ENCODE results near the gene CSHL1. TPM values are rescaled to one million over a fixed set of nuclear protein-coding genes. Genes with fewer than 3 reads are reported as not detected.

The CSHL1 gene
- total and polyA plus RNA-seq, 2 experiments from 2014 or later = 0.44 TPM; not detected in 1

DNA sequence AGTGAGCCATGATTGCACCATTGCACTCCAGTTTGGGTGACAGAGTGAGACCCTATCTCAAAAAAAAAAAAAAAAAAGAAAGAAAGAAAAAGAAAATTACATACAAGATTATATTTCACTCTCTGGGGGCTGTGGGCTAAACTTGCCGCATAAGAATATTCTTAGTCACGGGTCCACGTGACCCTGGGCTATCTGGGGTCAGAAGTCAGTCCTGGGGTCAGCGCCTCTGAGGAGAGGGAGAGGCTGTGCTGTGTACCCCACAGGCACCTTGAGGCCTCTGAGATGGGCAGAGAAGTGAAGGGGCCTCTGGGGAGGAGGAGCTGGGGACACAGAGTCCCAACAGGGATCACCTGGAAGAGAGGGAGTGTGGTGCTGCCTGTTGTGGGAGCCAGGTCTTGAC is 26.9 kb upstream of the CSHL1 start:
- Histone ChIP-seq H3K4me2 (no peak overlapping the region), H3F3A (replicated peaks; ENCODE audit: low read depth) (no peaks in the 10 kb centered on the region), H4K20me1 (replicated peaks; ENCODE audit: insufficient read depth) (no peaks in the 10 kb centered on the region), H3K9me2 (ENCODE audit: insufficient read depth) (no peaks in the 10 kb centered on the region), H2AFZ (no peak overlapping the region), H3K27me3 (ENCODE audit: insufficient read depth) (no peaks in the 10 kb centered on the region), H3K36me3 (ENCODE audit: insufficient read depth) (no peaks in the 10 kb centered on the region), H3K79me2 (replicated peaks; ENCODE audit: insufficient read depth) (no peaks in the 10 kb centered on the region), H3K4me3 (no peak overlapping the region), H3K4me1 (ENCODE audit: insufficient read depth) (no peaks in the 10 kb centered on the region), H3K27ac (ENCODE audit: low read depth) (no peak overlapping the region)
- ATAC-seq (no peak), DNase-seq (ENCODE audit: low spot score) (no peak)
- Mint-ChIP-seq H3K9me3 (no peaks in the 10 kb centered on the region; the same call in 2 of the 3 replicates), H3K27me3 (ENCODE audit: insufficient read depth, low read depth, poor library complexity) (peaks cover 6% of the 10 kb centered on the region), H3K4me3 (no peak overlapping the region), H3K4me1 (peaks cover 4% of the 10 kb centered on the region; the same call in 2 of the 3 replicates), H3K36me3 (ENCODE audit: low read depth) (peaks cover 25% of the 10 kb centered on the region), H3K27ac (no peak overlapping the region)
- TF ChIP-seq ZNF331 (CRISPR knock-in tag; IDR thresholded peaks at IDR 0.05; ENCODE audit: low read depth) (no peak), NANOG (IDR thresholded peaks at IDR 0.05; ENCODE audit: borderline replicate concordance) (no peak), POLR2AphosphoS5 (IDR thresholded peaks at IDR 0.05; ENCODE audit: low read depth) (no peak), CREB1 (CRISPR knock-in tag; IDR thresholded peaks at IDR 0.05; ENCODE audit: low read depth) (no peak), JUNB (IDR thresholded peaks at IDR 0.05; ENCODE audit: unreplicated experiment) (no peak), EZH2 (IDR thresholded peaks at IDR 0.05; ENCODE audit: low read depth, unreplicated experiment) (no peak), ZNF114 (CRISPR knock-in tag; IDR thresholded peaks at IDR 0.05) (no peak), STAT1 (IDR thresholded peaks at IDR 0.05; ENCODE audit: unreplicated experiment) (no peak), EZH2phosphoT487 (IDR thresholded peaks at IDR 0.05; ENCODE audit: unreplicated experiment) (no peak)
- TF ChIP-seq, protein P1, sequence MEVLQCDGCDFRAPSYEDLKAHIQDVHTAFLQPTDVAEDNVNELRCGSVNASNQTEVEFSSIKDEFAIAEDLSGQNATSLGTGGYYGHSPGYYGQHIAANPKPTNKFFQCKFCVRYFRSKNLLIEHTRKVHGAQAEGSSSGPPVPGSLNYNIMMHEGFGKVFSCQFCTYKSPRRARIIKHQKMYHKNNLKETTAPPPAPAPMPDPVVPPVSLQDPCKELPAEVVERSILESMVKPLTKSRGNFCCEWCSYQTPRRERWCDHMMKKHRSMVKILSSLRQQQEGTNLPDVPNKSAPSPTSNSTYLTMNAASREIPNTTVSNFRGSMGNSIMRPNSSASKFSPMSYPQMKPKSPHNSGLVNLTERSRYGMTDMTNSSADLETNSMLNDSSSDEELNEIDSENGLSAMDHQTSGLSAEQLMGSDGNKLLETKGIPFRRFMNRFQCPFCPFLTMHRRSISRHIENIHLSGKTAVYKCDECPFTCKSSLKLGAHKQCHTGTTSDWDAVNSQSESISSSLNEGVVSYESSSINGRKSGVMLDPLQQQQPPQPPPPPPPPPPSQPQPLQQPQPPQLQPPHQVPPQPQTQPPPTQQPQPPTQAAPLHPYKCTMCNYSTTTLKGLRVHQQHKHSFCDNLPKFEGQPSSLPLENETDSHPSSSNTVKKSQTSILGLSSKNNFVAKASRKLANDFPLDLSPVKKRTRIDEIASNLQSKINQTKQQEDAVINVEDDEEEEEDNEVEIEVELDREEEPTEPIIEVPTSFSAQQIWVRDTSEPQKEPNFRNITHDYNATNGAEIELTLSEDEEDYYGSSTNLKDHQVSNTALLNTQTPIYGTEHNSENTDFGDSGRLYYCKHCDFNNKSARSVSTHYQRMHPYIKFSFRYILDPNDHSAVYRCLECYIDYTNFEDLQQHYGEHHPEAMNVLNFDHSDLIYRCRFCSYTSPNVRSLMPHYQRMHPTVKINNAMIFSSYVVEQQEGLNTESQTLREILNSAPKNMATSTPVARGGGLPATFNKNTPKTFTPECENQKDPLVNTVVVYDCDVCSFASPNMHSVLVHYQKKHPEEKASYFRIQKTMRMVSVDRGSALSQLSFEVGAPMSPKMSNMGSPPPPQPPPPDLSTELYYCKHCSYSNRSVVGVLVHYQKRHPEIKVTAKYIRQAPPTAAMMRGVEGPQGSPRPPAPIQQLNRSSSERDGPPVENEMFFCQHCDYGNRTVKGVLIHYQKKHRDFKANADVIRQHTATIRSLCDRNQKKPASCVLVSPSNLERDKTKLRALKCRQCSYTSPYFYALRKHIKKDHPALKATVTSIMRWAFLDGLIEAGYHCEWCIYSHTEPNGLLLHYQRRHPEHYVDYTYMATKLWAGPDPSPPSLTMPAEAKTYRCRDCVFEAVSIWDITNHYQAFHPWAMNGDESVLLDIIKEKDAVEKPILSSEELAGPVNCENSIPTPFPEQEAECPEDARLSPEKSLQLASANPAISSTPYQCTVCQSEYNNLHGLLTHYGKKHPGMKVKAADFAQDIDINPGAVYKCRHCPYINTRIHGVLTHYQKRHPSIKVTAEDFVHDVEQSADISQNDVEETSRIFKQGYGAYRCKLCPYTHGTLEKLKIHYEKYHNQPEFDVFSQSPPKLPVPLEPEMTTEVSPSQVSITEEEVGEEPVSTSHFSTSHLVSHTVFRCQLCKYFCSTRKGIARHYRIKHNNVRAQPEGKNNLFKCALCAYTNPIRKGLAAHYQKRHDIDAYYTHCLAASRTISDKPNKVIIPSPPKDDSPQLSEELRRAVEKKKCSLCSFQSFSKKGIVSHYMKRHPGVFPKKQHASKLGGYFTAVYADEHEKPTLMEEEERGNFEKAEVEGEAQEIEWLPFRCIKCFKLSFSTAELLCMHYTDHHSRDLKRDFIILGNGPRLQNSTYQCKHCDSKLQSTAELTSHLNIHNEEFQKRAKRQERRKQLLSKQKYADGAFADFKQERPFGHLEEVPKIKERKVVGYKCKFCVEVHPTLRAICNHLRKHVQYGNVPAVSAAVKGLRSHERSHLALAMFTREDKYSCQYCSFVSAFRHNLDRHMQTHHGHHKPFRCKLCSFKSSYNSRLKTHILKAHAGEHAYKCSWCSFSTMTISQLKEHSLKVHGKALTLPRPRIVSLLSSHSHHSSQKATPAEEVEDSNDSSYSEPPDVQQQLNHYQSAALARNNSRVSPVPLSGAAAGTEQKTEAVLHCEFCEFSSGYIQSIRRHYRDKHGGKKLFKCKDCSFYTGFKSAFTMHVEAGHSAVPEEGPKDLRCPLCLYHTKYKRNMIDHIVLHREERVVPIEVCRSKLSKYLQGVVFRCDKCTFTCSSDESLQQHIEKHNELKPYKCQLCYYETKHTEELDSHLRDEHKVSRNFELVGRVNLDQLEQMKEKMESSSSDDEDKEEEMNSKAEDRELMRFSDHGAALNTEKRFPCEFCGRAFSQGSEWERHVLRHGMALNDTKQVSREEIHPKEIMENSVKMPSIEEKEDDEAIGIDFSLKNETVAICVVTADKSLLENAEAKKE (CRISPR knock-in tag; IDR thresholded peaks at IDR 0.05) = no peak
- TF ChIP-seq, protein P2, sequence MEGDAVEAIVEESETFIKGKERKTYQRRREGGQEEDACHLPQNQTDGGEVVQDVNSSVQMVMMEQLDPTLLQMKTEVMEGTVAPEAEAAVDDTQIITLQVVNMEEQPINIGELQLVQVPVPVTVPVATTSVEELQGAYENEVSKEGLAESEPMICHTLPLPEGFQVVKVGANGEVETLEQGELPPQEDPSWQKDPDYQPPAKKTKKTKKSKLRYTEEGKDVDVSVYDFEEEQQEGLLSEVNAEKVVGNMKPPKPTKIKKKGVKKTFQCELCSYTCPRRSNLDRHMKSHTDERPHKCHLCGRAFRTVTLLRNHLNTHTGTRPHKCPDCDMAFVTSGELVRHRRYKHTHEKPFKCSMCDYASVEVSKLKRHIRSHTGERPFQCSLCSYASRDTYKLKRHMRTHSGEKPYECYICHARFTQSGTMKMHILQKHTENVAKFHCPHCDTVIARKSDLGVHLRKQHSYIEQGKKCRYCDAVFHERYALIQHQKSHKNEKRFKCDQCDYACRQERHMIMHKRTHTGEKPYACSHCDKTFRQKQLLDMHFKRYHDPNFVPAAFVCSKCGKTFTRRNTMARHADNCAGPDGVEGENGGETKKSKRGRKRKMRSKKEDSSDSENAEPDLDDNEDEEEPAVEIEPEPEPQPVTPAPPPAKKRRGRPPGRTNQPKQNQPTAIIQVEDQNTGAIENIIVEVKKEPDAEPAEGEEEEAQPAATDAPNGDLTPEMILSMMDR (conservative IDR thresholded peaks at IDR 0.05; ENCODE audit: low read depth in 2 of 2) = no peak
- TF ChIP-seq, protein P3, sequence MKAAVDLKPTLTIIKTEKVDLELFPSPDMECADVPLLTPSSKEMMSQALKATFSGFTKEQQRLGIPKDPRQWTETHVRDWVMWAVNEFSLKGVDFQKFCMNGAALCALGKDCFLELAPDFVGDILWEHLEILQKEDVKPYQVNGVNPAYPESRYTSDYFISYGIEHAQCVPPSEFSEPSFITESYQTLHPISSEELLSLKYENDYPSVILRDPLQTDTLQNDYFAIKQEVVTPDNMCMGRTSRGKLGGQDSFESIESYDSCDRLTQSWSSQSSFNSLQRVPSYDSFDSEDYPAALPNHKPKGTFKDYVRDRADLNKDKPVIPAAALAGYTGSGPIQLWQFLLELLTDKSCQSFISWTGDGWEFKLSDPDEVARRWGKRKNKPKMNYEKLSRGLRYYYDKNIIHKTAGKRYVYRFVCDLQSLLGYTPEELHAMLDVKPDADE (IDR thresholded peaks at IDR 0.05) = no peak
- TF ChIP-seq, protein P4, sequence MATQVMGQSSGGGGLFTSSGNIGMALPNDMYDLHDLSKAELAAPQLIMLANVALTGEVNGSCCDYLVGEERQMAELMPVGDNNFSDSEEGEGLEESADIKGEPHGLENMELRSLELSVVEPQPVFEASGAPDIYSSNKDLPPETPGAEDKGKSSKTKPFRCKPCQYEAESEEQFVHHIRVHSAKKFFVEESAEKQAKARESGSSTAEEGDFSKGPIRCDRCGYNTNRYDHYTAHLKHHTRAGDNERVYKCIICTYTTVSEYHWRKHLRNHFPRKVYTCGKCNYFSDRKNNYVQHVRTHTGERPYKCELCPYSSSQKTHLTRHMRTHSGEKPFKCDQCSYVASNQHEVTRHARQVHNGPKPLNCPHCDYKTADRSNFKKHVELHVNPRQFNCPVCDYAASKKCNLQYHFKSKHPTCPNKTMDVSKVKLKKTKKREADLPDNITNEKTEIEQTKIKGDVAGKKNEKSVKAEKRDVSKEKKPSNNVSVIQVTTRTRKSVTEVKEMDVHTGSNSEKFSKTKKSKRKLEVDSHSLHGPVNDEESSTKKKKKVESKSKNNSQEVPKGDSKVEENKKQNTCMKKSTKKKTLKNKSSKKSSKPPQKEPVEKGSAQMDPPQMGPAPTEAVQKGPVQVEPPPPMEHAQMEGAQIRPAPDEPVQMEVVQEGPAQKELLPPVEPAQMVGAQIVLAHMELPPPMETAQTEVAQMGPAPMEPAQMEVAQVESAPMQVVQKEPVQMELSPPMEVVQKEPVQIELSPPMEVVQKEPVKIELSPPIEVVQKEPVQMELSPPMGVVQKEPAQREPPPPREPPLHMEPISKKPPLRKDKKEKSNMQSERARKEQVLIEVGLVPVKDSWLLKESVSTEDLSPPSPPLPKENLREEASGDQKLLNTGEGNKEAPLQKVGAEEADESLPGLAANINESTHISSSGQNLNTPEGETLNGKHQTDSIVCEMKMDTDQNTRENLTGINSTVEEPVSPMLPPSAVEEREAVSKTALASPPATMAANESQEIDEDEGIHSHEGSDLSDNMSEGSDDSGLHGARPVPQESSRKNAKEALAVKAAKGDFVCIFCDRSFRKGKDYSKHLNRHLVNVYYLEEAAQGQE (IDR thresholded peaks at IDR 0.05; ENCODE audit: unreplicated experiment) = no peak
